ENCODE results near the gene ANKRD24.
"Not testable (repeated sequence)": the region's sequence is repeated elsewhere in the genome, so short reads cannot be mapped to it uniquely, and the experiment has no call there.

The ANKRD24 gene

DNA sequence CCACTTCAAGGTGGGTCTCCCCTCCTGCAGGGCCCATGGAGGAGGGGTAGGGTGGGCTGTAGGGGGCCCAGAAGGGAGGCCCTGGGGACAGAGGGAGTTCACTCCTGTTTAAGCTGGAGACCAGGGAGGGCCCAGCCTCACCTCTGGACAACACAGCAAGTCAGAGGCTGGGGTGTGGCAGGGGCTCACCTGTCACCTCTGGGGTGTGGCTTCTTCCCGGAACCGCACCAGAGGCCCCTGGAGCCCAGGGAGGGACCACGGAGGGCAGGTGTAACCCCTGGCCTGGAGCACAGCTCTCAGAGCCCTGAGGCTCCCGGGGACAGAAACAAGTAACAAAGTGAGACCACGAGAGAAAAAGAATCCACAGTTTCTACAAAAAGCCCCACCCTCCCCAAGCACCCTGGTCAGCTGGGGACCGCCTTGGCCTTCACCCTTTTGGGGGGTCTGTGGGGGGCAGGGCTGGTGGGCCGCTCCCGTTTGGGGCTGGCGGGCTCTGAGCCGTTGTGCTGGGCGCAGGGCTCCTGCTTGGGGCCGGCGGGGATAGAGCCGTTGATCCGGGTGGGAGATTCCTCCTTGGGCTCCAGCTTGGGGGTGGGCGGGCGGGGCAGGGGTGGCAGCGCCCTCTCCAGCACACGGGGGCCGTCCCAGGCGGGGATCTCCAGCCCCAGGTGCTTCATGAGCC, 8.1 kb upstream of the ANKRD24 start:
- no peak for DNase-seq

DNA sequence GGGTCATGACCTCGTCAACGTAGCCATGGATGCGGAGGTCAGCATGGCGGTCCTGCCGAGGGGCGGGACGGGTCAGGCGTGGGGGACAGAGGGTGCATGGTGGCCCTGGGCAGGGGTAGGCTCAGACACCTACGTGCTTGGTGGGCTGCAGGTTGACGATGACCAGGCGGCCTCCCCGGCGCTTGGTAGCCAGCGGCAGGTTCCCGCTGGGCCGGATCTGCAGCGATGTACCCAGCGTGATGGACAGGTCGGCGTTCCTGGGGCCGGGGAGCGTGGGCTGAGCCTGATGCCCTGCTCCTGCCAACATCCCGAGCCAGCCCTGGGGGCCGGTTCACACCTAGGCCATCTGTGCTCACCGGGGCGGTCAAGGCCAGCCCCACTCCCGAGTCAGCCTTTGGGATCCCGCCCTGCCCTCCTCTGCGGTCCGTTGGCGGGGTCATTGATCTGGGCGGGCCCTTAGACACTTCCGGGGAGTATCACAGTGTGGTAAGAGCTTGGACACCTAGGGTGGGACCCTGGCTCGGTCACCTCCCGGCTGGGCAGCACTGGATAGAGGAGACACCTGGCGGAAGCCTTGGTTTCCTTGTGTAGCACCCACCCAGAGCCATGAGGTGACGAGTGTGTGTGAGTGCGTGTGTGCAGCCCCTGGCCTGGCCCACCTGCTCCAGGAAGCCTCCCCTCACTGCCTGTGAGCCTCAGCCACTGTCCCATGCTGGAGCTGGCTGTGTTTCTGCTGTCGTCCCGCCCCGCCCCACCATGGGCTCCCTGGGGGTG, 7.4 kb upstream of the ANKRD24 start:
- no peak for DNase-seq

DNA sequence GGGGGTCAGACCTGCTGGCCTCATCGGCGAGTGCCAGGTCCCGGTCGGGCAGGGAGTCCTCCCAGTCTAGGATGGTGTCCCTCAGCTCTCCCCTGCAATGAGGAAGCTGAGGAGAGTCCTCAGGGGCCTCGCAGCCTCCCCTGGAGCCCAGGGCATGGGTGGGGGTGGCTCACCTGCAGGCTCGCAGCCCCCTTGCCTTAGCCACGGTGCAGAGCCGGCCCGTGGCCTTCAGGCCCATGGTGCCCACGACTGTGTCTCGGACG, 6.9 kb upstream of the ANKRD24 start:
- no peak for DNase-seq

DNA sequence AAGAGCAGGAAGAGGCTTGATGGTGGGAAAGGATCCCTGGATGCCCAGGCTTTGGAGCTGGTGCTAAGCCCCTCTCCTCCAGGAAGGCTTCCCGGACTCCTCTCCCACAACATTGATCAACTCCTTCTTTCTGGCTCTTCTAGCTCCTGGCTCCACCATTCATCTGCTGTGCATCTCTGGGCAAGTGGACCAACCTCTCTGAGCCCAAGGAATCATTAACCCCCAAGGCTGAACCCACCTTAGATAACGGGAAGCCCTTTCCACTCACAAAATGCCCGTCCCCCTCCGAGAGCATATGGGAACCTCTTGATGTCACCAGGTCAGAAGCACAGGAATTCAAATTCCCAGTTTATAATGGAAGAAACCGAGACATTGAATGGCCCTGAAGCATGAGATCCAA, 5.3 kb upstream of the ANKRD24 start:
- DNase-seq = no peak

DNA sequence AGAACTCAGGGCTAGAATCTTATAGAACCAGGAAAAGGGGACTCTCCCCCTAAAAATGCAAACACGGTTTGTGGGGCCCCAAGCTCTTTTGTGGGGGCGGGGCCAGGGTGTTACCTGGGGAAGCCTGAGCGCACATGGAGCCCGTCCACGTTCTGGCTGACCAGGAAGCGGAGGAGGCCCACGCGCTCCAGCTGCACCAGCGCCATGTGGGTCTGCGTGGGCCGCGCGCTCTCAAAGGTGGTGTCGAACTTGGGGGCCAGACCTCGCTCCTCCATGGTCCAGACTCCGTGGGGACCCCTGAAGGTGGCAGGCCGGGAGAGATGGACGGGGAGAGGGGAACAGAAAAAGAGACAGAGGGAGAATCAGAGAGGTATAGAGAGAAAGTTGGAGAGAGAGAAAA, 3.5 kb upstream of the ANKRD24 start:
- no peak for DNase-seq

GRCh38 chr19:4181053-4181508, 1.4 kb upstream of the ANKRD24 start:
- no peak for DNase-seq

- no peak for DNase-seq
These were observed 1.7 kb downstream of the ANKRD24 start for GRCh38 chr19:4183967-4184717.

DNA sequence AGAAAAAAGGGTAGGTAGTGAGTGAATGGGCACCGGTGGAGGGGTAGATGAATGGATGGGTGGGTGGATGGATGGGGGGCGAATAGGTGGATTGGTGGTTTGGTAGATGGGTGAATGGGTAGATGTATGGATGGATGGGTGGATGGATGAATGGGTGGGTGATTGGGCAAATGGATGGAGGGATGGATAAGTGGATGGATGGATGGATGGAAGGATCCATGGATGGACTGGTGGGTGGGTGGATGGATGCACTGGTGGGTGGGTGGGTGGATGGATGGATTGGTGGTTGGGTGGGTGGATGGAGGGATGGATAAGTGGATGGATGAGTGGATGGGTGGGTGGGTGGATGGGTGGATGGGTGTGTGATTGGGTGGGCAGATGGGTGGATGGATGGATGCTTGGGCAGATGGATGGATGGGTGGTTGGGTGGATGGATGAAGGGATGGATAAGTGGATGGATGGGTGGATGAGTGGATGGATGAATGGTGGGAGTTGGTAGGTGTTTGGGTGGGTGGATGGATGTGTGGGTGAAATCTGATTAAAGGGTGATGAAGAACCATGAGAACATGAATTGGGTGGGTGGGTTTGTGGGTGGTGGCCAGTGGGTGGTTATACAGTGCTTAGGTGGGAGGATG, 2.3 kb downstream of the ANKRD24 start:
- DNase-seq = no peak

- DNase-seq = no peak
These were observed 3.1 kb downstream of the ANKRD24 start for GRCh38 chr19:4185413-4186086.

DNA sequence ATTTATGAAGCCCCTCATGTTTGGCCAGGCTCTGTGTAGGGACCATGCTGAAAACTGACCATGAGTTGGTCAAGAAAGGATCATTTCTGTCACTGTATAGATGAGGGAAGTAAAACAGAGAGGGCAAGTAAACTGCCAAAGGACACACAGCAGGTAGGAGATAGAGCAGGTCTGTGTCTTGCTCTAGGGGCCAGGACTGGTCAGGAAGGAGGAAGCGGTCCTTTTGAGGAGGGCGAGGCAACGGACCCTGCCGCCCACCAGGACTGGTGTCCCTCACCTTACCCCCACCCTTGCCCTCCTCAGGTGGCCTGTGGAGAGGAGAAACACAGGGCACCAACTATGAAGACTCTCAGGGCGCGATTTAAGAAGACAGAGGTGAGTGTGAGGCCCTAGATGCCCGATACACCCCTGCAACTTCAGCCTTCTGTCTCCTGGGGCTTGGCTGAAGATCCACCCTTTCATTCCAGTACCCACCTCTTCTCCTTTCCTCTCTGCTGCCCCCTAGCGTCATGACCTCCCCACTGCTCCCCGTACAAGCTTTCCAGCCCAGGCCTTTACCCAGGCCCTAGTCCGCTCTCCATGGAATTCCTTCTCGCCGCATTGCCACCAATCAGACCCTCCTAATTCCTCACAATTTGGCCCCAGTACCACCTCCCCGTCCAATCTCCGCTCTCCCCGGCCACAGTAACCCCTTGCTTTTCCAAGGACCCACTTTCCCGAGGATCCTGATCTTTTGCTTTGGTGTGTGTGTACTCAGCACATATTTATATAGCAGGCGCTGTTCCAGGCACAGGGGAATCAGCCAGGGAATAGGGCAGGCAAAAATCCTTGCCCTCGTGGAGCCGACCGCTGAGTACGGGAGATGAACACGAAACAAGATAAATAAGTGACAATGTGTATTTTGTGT, 3.9 kb downstream of the ANKRD24 start:
- DNase-seq = peak; percentile 68

GRCh38 chr19:4187313-4188122, 5.0 kb downstream of the ANKRD24 start:
- no peak for DNase-seq

- no peak for DNase-seq
These were observed 7.2 kb downstream of the ANKRD24 start for GRCh38 chr19:4189641-4190040.

DNA sequence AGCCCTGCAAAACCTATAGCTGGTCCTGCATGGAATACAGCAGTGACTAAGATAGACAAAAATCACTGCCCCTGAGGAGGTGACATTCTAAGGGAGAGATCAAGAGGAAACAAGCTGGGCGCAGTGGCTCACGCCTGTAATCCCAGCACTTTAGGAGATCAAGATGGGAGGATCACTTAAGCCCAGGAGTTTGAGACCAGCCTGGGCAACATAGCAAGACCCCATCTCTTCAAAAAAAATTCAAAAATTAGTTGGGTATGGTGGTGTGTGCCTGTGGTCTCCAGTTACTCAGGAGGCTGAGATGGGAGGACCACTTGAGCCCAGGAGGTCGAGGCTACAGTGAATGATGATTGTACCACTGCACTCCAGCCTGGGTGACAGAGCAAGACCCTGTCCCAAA, 10.0 kb downstream of the ANKRD24 start:
- not testable (repeated sequence) for DNase-seq

DNA sequence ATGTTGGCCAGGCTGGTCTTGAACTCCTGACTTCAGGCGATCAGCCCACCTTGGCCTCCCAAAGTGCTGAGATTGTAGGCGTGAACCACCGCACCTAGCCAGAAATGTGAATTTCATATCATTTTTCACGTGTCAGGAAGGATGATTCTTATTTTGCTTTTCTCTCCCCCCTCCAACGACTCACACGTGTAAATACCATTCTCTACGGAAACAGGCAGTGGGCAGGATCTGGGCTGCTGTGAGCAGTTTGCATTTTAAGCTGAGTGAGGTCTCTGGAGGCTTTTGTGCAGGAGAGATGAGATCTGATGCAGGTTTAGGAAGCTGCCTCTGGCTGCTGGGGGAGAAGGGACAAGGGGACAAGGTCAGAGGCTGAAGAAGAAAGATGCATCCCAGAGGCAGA, 11.9 kb downstream of the ANKRD24 start:
- DNase-seq = no peak

DNA sequence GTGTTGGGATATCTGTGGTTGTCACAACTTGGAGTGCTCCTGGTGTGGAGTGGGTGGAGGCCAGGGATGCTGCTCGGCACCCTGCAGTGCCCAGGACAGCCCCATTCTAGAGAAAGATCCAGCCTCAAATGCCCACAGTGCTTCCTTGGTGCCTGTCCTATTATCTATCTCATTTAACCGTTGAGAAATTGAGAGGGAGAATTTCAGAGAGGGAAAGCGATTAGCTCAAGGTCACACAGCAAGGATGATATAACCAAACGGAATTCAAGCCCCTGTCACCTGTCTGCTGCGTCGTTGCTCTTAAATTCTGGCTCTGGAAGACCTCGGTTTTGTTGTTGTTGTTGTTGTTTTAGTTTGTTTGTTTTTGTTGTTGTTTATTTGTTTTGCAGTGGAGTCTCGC, 13.5 kb downstream of the ANKRD24 start:
- no peak for DNase-seq

DNA sequence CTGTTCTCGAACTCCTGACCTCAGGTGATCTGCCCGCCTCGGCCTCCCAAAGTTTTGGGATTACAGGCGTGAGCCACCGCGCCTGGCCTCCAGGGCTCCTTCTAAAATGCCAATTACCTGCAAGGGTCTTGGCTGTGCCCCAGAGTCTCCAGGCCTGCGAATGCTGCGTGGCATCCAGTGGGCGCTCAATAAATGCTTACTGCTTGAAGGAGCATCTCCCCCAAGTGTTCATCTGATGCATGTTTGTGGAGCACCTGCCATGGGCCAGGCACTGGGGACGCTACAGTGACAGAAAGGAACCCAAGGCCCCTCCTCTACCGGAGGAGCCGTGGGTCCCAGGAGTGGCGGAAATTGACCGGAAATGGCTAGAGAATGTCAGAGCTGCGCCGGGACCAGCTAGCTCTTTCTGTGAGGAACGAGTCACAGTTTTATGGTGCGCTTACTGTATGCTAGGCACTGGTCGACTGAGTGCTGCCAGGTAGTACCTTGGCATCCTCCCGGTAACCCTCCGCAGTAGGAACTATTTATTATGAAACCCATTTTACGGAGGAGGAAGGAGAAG, 14.2 kb downstream of the ANKRD24 start:
- DNase-seq = no peak

- no peak for DNase-seq
These were observed 14.7 kb downstream of the ANKRD24 start for GRCh38 chr19:4197228-4197624.

DNA sequence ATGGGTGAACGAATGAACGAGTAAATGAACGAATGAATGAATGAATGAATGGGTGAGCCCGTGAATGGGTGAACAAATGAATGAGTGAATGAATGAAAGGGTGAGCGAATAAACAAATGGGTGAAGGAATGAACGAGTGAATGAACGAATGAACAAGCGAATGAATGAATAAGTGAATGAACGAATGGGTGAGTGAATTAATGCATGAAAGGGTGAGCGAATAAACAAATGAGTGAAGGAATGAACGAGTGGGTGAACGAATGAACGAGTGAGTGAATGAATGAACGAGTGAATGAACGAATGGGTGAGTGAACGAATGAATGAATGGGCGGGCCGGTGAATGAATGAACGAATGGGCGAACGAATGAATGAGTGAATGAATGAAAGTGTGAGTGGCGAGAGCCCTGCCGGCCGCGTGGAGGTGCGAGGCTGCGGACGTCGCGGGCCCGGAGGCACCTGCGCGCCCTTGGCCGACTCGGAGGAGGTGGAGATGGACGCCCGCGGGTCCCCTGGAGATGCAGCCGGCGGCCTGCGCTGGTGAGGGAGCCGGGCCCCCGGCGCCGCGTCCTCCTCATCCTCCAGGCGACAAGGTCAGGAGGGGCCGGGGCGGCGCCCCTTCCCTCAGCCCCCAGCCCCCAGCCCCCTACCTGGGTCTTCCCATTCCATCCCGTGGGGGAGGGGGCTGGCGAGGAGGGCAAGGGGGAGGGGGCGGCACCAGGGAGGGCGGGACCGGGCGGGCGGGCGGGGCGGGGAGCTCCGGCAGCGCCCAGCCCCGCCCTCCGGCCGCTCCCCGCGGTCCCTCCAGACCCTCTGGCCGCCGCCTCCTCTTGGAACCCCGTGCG, 15.4 kb downstream of the ANKRD24 start:
- DNase-seq = no peak

- no peak for DNase-seq
These were observed 16.1 kb downstream of the ANKRD24 start for GRCh38 chr19:4198467-4199126.
